CD4-positive, alpha-beta T cell treated with Interleukin-12 subunit alpha and Interleukin-12 subunit beta, for 1 hour (primary cell): ENCODE results near the gene CRLF1.
A peak's percentile ranks its signal among the peaks of the same experiment; 100 is the strongest.

Source experiments
- DNase-seq: peaks from one replicate; pipeline ENCODE4 v3.0.0-alpha.2; 2020

Gene CRLF1

DNA sequence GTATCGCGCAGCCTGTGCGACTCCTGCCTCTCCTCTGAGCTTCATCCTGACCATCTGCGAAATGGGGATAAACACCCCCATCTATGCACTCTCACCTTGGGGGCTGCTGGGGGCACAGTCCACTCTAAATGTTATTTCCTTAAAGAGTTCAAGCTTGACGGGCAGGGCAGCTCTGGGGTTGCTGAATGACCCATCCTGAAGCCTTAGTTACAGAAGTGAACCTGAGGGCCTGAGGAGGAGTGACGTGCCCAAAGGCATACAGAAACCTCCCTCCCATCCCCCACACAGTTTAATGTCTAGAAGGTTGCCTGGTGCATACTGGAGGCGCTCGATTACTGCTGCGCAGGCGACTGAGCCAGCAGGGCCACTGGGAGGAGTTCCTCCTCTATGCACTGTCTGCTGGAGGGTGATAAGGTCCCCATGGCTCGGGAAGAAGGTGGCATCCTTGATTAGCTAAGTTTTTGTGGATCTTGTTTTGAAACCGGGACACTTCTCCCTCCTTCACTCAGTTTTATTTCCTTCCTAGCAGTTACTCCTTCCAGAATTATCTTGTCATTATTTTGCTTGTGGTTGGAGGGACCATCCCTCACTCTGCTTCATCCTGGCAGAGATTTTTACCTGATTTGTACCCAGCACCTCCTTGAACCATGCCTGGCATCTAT lies 62.7 kb downstream of the CRLF1 start:
- peak; percentile 90 for DNase-seq
